HG02885 (cell line): Measurements from ENCODE around the gene GALNT1.
A peak's percentile ranks its signal among the peaks of the same experiment; 100 is the strongest.

ENCODE experiments used
- ATAC-seq: cut with Tn5 transposase; IDR thresholded peaks from one replicate; pipeline ENCODE4 v1.9.1; 2021; ENCODE audit warnings: mild to moderate bottlenecking; ENCODE audit not compliant: unreplicated experiment, poor library complexity

Gene GALNT1

GRCh38 chr18:35745814-35746213 lies 164.3 kb downstream of the GALNT1 start:
- ATAC-seq: no peak

GRCh38 chr18:35746826-35747339 lies 165.3 kb downstream of the GALNT1 start:
- ATAC-seq: no peak

GRCh38 chr18:35747894-35748472 lies 166.4 kb downstream of the GALNT1 start:
- ATAC-seq: no peak

- no peak for ATAC-seq
Observed at GRCh38 chr18:35749701-35750100, 168.2 kb downstream of the GALNT1 start.

- ATAC-seq: no peak
Observed at GRCh38 chr18:35750929-35751328, 169.4 kb downstream of the GALNT1 start.

GRCh38 chr18:35753306-35753910 lies 171.9 kb downstream of the GALNT1 start:
- ATAC-seq: no peak

- no peak for ATAC-seq
Observed at GRCh38 chr18:35754464-35754863, 172.9 kb downstream of the GALNT1 start.

GRCh38 chr18:35755369-35755768 lies 173.8 kb downstream of the GALNT1 start:
- ATAC-seq: no peak

GRCh38 chr18:35756506-35757117 lies 175.1 kb downstream of the GALNT1 start:
- peak; percentile 66 for ATAC-seq
